Measurements from ENCODE around the gene TBX4. TPM values are rescaled to one million over a fixed set of nuclear protein-coding genes. Genes with fewer than 3 reads are reported as not detected.
A peak's percentile ranks its signal among the peaks of the same experiment; 100 is the strongest.

The TBX4 gene
- total and polyA plus RNA-seq, 9 of the 15 experiments (the other 6 are each of a cell fraction or from before 2014, with no cell fraction given) = not detected

DNA sequence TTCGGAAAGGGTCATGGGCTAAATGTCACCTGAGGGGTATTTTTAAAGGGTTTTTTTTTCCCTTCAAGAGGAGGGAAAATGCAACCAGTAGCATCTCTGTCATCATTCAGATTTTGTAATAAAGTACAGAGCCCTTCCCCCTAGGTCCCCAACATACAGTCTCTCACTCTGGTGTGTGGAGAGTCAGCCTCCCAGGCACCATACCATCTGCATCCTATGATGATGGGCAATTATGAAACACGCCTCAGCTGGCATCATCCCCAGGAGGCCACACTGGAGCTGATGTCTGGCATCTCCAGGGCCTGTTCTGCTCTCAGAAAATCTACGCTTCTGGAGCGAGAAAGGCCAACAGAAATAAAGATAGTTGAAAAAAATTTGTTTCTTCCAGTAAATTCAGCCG, 32.0 kb downstream of the TBX4 start:
- ChIA-PET POLR2A (interaction anchor here (0.8 to 1.4 kb wide), 3 partner anchors 16 to 67 kb away, joined by 3 to 4 read pairs (median 4); no protein-coding TSS in a partner anchor), CTCF (ENCODE audit: low intra/inter-chr PET ratio) (no interaction called here)

More for the DNA sequence above, 32.0 kb downstream of the TBX4 start:
- WGBS (ENCODE audit: insufficient coverage, low coverage, missing lambda C conversion rate) = 4% methylated on average over 5 of the region's 5 CpGs
- H3K27me3 ChIP-seq (ENCODE audit: control insufficient read depth in 2 of 2, insufficient read depth in 2 of 2, low read length in 2 of 2) = peaks cover 36 to 76% of the 10 kb centered on the region in 2 experiments
- H3K4me3 ChIP-seq = no peak overlapping the region
- H2AFZ ChIP-seq (ENCODE audit: low read depth, low read length) = no peak overlapping the region
- H3K27ac ChIP-seq (ENCODE audit: extremely low read depth, low read depth, low read length) = no peak overlapping the region
- DNase-seq (ENCODE audit: extremely low read depth in 1 of 4, low spot score in 3 of 4) = no peak
- no peaks in the 10 kb centered on the region for H3K36me3 ChIP-seq (ENCODE audit: control insufficient read depth, insufficient read depth, low read length)
- no peak overlapping the region for H3K4me2 ChIP-seq (ENCODE audit: insufficient read depth, low read length)
- in situ Hi-C loops (cut with MboI) (no loop called here), intact Hi-C loops (cut with micrococcal nuclease) (no loop called here)
- FAIRE-seq = no peak
- no peaks in the 10 kb centered on the region for H3K9me3 ChIP-seq (replicated peaks; ENCODE audit: control insufficient read depth, insufficient read depth, low read depth, low read length)
- H3K9me1 ChIP-seq (ENCODE audit: control insufficient read depth, insufficient read depth, low read length) = no peaks in the 10 kb centered on the region
- H3K9ac ChIP-seq (ENCODE audit: insufficient read depth in 1 of 2, low read depth in 2 of 2, low read length in 2 of 2) = no peak overlapping the region
- H4K20me1 ChIP-seq (replicated peaks; ENCODE audit: control insufficient read depth, insufficient read depth, low read length) = no peaks in the 10 kb centered on the region
- no peak for ATAC-seq
- peaks cover 0 to 3% of the 10 kb centered on the region in 2 experiments; a peak in 1 of 5 replicates for H3K4me1 ChIP-seq (replicated peaks in 1 of 2; ENCODE audit: control insufficient read depth in 2 of 2, insufficient read depth in 2 of 2, low read length in 2 of 2)
- no peak for TF ChIP-seq POLR2H (tag; IDR thresholded peaks at IDR 0.05; ENCODE audit: low read depth)
- peak in 1 of 3 experiments; percentile 84; a peak in 2 of 6 replicates for TF ChIP-seq ZBTB11 (CRISPR knock-in tag; IDR thresholded peaks at IDR 0.05)
- no TSS peak for BruUV-seq (replicated peaks)
- H3K79me2 ChIP-seq (ENCODE audit: control insufficient read depth, insufficient read depth, low read length) = no peaks in the 10 kb centered on the region

All from K562 (cell line).